GM18873 (cell line): ENCODE results near the gene SCGB1D2.

Experiments
- ATAC-seq: cut with Tn5 transposase; IDR thresholded peaks from one replicate; pipeline ENCODE4 v1.9.1; 2021; ENCODE audit warnings: mild to moderate bottlenecking, moderate library complexity, moderate number of reproducible peaks; ENCODE audit not compliant: unreplicated experiment, low FRiP score

The SCGB1D2 gene

DNA sequence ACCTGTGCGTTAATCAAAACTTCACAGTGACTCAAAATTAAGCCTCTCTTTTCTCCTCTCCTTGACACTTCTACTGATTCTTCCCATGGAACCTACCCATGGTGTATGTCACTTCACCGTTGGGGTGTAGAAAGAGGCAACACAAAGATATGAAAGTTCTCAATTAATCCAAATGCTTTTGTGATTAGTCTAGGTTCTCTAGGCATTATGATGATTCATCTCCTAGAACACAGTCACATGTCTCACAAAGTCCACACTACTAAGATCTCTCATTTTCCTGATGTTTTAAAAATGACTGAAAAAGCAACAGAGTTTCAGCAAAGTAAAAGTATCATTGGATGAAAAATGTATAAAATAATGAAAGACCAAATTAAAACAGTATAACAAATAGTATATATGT lies 14.2 kb downstream of the SCGB1D2 start:
- ATAC-seq: no peak

DNA sequence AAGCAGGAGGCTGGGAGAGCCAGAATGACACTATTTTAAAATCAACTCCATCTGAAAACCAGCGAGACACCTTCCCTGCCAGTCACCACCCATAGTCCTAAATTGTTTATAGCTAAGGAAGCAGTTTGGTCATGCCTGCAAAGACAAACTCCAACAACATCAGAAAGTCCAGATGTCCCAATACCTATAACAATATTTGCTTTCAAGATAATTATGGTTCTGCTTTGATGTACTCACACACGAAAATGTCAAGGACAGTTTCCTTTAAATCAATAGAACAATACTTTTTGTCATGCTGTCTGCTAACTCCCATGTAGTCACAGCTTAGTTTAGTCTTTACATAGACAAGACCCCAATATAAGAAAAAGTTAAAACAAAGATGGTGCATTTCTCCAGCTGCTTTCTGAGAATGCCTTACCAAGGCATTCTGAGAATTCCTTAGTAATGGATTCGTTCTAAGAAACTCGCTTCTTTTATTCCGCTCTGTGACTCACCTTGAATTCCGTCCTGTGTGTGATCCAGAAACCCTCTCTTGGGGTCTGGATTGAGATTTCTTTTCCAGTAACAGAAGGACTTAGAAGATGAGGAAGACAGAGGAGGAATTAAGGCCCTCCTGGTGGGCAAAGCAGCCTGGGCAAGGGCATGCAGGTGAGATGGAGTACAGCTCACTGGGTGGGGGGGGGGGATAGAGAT lies 18.4 kb downstream of the SCGB1D2 start:
- no peak for ATAC-seq

DNA sequence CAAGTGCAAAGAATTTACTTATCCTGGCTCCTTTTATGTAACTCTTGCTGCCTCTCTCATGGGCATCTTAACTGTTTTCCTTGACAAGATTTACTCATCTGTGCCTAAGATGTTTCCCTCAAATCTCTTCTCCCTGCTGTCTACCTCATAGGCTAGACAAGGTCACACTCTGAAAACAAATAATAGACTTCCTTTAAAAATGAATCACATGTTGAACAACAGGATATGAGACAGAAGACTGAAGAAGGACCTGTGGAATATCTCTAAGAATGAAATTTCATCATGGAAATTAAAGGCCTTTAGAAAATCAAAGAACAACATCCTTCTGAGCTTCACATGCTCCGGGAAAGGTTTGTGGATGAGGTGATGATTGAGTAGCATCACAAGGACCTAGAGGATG lies 22.0 kb downstream of the SCGB1D2 start:
- ATAC-seq: no peak

DNA sequence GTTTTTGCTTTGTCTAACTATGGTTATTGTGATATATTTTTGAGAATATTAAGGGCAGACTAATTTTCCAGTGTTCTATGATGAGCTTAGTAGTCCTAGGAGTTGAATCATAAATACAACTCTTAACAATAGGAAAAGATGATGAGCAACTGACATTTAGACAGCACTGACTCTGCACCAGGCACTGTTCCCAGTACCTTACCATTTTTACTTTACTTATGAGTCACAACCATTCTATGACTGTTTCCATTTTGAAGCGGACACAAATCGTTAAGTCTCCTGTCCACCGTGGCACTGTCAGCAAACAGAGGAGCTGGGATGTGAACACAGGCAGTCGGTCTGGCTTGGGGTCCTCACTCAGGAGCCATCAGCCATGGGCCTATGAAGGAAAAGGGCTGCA lies 24.5 kb downstream of the SCGB1D2 start:
- no peak for ATAC-seq

DNA sequence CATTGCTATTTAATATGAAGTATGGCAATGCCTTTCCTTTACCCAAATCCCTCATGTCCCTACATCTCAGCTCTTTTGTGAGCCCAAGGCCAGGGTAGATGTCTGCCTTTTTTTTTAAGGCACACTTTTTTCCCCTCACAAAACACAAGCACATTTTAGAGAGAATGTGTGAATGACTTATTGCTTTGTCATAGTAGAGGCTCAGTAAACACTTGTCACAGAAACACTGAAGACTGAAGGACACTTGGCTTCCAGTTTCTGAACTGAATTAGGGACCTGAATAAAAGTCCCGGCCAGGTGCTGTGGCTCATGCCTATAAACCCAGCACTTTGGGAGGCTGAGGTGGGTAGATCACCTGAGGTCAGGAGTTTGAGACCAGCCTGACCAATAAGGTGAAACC lies 25.0 kb downstream of the SCGB1D2 start:
- ATAC-seq: no peak

DNA sequence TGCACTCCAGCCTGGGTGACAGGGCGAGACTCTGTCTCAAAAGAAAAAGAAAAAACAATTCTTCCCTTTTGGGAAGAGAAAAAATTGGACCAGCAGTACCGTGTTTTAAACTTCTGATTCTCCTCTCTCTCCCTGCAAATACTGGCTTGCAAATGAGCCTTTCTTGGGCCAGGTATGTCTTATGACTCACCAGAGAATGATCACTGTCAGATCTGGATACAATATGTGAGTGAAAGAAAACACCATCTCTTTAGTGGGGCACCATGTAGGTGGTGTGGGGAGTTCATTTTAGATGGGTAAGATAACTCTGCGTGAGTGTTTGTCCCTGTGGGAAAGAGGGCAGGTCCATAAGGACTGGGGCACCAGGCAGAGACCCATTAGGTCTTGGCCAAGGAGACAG lies 25.5 kb downstream of the SCGB1D2 start:
- no peak for ATAC-seq

DNA sequence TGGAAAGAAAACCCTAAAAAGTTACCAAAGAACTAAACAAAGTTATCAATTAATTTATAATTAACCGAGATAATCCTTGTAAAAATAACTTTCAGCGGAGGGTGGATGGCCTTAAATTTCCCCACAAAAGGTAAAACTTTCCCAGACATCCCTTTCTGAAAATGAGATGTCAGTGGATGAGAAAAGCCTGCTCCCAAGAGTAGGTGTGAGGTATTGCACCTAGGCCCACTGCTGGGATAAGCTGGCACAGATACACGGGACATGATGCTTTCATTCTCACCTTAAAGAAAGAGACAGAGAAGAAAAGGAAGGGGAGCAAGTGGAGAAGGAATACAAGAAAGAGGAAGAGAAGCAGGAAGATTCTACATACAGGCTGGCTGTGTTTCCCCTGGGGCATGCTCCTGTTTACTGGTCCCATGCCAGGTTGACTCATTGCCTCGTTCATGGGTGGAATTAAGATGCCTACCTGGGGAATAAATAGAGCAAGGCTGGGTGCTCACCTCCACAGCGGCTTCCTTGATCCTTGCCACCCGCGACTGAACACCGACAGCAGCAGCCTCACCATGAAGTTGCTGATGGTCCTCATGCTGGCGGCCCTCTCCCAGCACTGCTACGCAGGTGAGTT lies 27.7 kb downstream of the SCGB1D2 start, which contains the start of gene SCGB2A2:
SCGB2A2 (plus strand) TSS at position 505 of the 625 bp plus-strand sequence; CDS start at position 564, 59 bp downstream.
- ATAC-seq: no peak

DNA sequence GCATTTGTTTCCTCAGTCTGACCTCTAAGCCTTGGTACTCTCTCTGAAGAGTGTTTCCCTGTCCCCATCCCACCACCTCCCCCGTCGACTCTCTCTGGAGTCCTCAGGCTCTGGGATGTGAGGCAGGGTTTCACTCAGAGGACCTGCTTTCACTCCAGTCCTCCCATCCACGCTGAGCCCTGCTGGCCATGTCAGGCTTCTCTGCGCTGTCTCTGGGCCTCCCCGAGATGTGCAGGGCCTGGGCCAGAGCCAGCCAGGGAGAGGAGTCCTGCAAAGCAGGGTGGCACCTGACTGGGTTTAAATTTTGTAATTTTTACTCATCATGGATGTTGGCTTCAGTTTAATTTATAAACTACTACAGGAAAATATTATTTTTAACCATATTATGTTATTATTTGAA lies 31.2 kb downstream of the SCGB1D2 start:
- no peak for ATAC-seq

DNA sequence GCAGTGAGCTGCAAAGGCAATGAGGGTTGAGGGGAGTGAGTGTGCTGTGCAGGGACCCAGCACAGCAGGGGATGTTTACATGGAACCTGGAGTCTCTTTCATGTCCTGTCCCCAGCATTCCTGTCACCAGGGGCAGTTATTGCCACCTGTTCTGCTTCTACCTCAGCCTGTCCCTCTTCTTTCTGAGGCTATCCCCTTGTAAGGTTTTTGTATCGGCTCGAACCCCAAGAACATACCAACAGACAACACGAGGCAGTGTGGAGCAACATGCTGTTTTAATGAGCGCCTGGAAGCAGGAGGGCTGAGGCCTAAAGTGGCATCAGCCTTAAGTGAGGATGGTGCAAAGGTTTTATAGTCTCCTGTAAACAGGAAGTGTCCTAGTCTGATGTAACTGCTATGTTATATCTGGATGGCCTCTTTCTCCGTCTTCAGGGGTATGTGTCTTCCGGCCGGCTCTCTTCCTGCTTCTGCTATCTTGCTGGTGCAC lies 31.8 kb downstream of the SCGB1D2 start:
- ATAC-seq: no peak

DNA sequence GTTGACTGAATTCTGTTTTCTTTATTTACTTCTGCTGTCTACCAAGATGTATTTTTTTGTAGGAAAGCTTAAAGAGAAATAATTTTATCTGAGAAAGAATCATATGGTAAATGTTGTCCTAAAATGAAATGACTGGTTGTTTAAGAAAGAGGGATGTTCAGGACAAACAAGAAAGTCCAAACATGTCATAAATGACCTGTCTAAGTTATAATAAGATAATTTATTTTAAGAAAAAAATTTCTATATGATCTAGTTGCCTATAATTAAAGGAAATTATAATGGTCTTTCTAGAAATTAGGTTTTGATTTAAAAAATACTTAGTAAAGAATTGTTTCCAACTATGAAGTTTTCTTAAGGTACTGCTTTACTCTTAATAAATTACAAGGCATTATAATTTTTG lies 38.4 kb downstream of the SCGB1D2 start:
- no peak for ATAC-seq
